NCI-H69 (cell line): ENCODE results near the gene KCNK18.

Experiments
- DNase-seq: peaks from one replicate; lab custom pipeline; 2025; lab: John Stamatoyannopoulos, UW

The KCNK18 gene

GRCh38 chr10:117250411-117250810 lies 53.1 kb downstream of the KCNK18 start:
- DNase-seq, result no peak

GRCh38 chr10:117253908-117254307 lies 56.6 kb downstream of the KCNK18 start:
- DNase-seq, result no peak

GRCh38 chr10:117254338-117254737 lies 57.0 kb downstream of the KCNK18 start:
- no peak for DNase-seq

- no peak for DNase-seq
Measured at GRCh38 chr10:117254774-117255735, 57.8 kb downstream of the KCNK18 start.

GRCh38 chr10:117255835-117256460 lies 58.7 kb downstream of the KCNK18 start:
- no peak for DNase-seq

GRCh38 chr10:117256910-117257309 lies 59.6 kb downstream of the KCNK18 start:
- no peak for DNase-seq

GRCh38 chr10:117257721-117258120 lies 60.4 kb downstream of the KCNK18 start:
- DNase-seq, result peak; percentile 89

GRCh38 chr10:117259279-117259678 lies 62.0 kb downstream of the KCNK18 start:
- peak; percentile 5 for DNase-seq
